ENCODE results near the gene PRR30.

PRR30 gene

GRCh38 chr2:27109083-27109482, 30.1 kb downstream of the PRR30 start:
- no peak for DNase-seq (ENCODE audit: low read depth, low spot score)
- no peak overlapping the region for H3K4me3 ChIP-seq (ENCODE audit: low read depth, low read length)
- no peak for TF ChIP-seq CTCF (IDR thresholded peaks at IDR 0.05; ENCODE audit: insufficient read depth, low read length, missing control alignments)
- CTCF ChIA-PET = interaction anchor here (0.6 to 4.8 kb wide), 9 partner anchors 12 to 262 kb away, joined by 3 to 36 read pairs (median 3); no protein-coding TSS in a partner anchor
- POLR2A ChIA-PET = no interaction called here

GRCh38 chr2:27108221-27108620, 31.0 kb downstream of the PRR30 start:
- TF ChIP-seq CTCF (IDR thresholded peaks at IDR 0.05; ENCODE audit: insufficient read depth, low read length, missing control alignments) = no peak
- CTCF ChIA-PET = interaction anchor here (0.8 to 4.8 kb wide), 6 partner anchors 11 to 197 kb away, joined by 3 to 36 read pairs (median 6); no protein-coding TSS in a partner anchor
- DNase-seq (ENCODE audit: low read depth, low spot score) = no peak
- no peak overlapping the region for H3K4me3 ChIP-seq (ENCODE audit: low read depth, low read length)
- POLR2A ChIA-PET = no interaction called here

- DNase-seq (ENCODE audit: low read depth, low spot score) = no peak
- no peak overlapping the region for H3K4me3 ChIP-seq (ENCODE audit: low read depth, low read length)
- POLR2A ChIA-PET = no interaction called here
- CTCF ChIA-PET = interaction anchor here (1.1 to 11.8 kb wide), 6 partner anchors 10 to 209 kb away, joined by 4 to 206 read pairs (median 10); partner anchors contain the start of genes DNAJC5G and TRIM54
- TF ChIP-seq CTCF (IDR thresholded peaks at IDR 0.05; ENCODE audit: insufficient read depth, low read length, missing control alignments) = no peak
Observed at GRCh38 chr2:27105981-27106380, 33.2 kb downstream of the PRR30 start.

- no peak for TF ChIP-seq CTCF (IDR thresholded peaks at IDR 0.05; ENCODE audit: insufficient read depth, low read length, missing control alignments)
- POLR2A ChIA-PET = no interaction called here
- DNase-seq (ENCODE audit: low read depth, low spot score) = no peak
- CTCF ChIA-PET = interaction anchor here (1.4 to 11.8 kb wide), 9 partner anchors 9 to 200 kb away, joined by 3 to 217 read pairs (median 7); partner anchors contain the start of genes DNAJC5G, KHK and TRIM54
- no peak overlapping the region for H3K4me3 ChIP-seq (ENCODE audit: low read depth, low read length)
Observed at GRCh38 chr2:27102329-27102728, 36.9 kb downstream of the PRR30 start.

GRCh38 chr2:27100036-27100435, 39.2 kb downstream of the PRR30 start:
- H3K4me3 ChIP-seq (ENCODE audit: low read depth, low read length) = no peak overlapping the region
- CTCF ChIA-PET = interaction anchor here (0.6 to 11.8 kb wide), 18 partner anchors 11 to 212 kb away, joined by 3 to 217 read pairs (median 8); partner anchors contain the start of genes ABHD1, CAD, DNAJC5G and TRIM54
- DNase-seq (ENCODE audit: low read depth, low spot score) = no peak
- TF ChIP-seq CTCF (IDR thresholded peaks at IDR 0.05; ENCODE audit: insufficient read depth, low read length, missing control alignments) = no peak
- POLR2A ChIA-PET = no interaction called here

GRCh38 chr2:27099334-27099955, 39.8 kb downstream of the PRR30 start:
- ChIA-PET CTCF (interaction anchor here (0.7 to 11.8 kb wide), 27 partner anchors 9 to 253 kb away, joined by 3 to 217 read pairs (median 5); partner anchors contain the start of genes ABHD1, CAD, DNAJC5G and TRIM54), POLR2A (no interaction called here)
- no peak for DNase-seq (ENCODE audit: low read depth, low spot score)
- no peak for TF ChIP-seq CTCF (IDR thresholded peaks at IDR 0.05; ENCODE audit: insufficient read depth, low read length, missing control alignments)
- H3K4me3 ChIP-seq (ENCODE audit: low read depth, low read length) = no peak overlapping the region
